K562 (cell line): ENCODE measurements around the gene RAB6B. TPM values are rescaled to one million over a fixed set of nuclear protein-coding genes. Genes with fewer than 3 reads are reported as not detected.

ENCODE experiments used
- EP300 ChIP-seq: IDR thresholded peaks from 2 replicates; pipeline ENCODE4 v1.6.1; 2012; ENCODE audit warnings: low read length, improper control_type of control experiment
- ETV6 ChIP-seq, 3 experiments: fragments of 150-350 bp in 1 of 3; sonication (generic) in 1 of 3; formaldehyde crosslinking in 1 of 3; IDR thresholded peaks; 2 replicates each; pipeline versions ENCODE4 v1.6.1 to v1.8.0; 2014 to 2022; ENCODE audit warnings: borderline replicate concordance in 2 of 3, low read depth in 2 of 3, antibody characterized with exemption in 1 of 3, low read length in 1 of 3, mild to moderate bottlenecking in 1 of 3, missing genetic modification reagents in 1 of 3
- FIP1L1 ChIP-seq: fragments of 200-400 bp; formaldehyde crosslinking; IDR thresholded peaks from 2 replicates; pipeline ENCODE4 v1.6.1; 2018; ENCODE audit warnings: mild to moderate bottlenecking, low read depth, low read length; ENCODE audit not compliant: poor library complexity, severe bottlenecking
- IRF2 ChIP-seq: sonication (generic); formaldehyde crosslinking; IDR thresholded peaks from 2 replicates; pipeline ENCODE4 v1.8.1; 2022; ENCODE audit warnings: mild to moderate bottlenecking, missing genetic modification reagents
- JUND ChIP-seq, 2 experiments: IDR thresholded peaks; 2 replicates in 1 of 2; 3 replicates in 1 of 2; pipeline ENCODE4 v1.6.1; 2011; ENCODE audit warnings: borderline replicate concordance in 2 of 2, low read depth in 2 of 2, low read length in 2 of 2, improper control_type of control experiment in 1 of 2, missing biosample characterization in 1 of 2, missing genetic modification characterization in 1 of 2, missing genetic modification reagents in 1 of 2
- MCM3 ChIP-seq: fragments of 450-650 bp; IDR thresholded peaks from 2 replicates; pipeline ENCODE4 v1.6.1; 2016
- MIER1 ChIP-seq: fragments of 450-650 bp; IDR thresholded peaks from 2 replicates; pipeline ENCODE4 v1.6.1; 2016; ENCODE audit warnings: antibody characterized with exemption, mild to moderate bottlenecking, low read depth
- SAFB ChIP-seq: fragments of 200-400 bp; formaldehyde crosslinking; IDR thresholded peaks from 2 replicates; pipeline ENCODE4 v1.6.1; 2017; ENCODE audit warnings: low read depth, low read length, borderline replicate concordance
- SMARCE1 ChIP-seq: fragments of 450-650 bp; IDR thresholded peaks from 2 replicates; pipeline ENCODE4 v1.7.1; 2016; ENCODE audit warnings: mild to moderate bottlenecking
- ZFX ChIP-seq: sonication (generic); formaldehyde crosslinking; IDR thresholded peaks from 2 replicates; pipeline ENCODE4 v1.8.0; 2022; ENCODE audit warnings: mild to moderate bottlenecking, missing genetic modification reagents, moderate library complexity
- ZNF311 ChIP-seq: fragments of 250-450 bp; sonication (Bioruptor Pico); IDR thresholded peaks from 2 replicates; pipeline ENCODE4 v1.4.0; 2020; ENCODE audit warnings: mild to moderate bottlenecking, moderate library complexity
- ZNF644 ChIP-seq: fragments of 200-800 bp; sonication (Bioruptor generic); IDR thresholded peaks from 2 replicates; pipeline ENCODE4 v1.6.1; 2016; ENCODE audit warnings: low read depth, missing genetic modification characterization, missing compliant biosample characterization
- polyA plus RNA-seq, 8 experiments: library from polyadenylated mRNA; depleted of rRNA in 4 of 8; stranded (reverse) in 5 of 8; unstranded in 3 of 8; fragments of >200 nt; fragmentation: Nextera tagmentation in 2 of 8; fragmentation: Illumina TruSeq in 1 of 8; extraction: Ambion mirVana in 2 of 8; extraction: Trizol in 1 of 8; gene quantifications; 2 replicates each; pipeline versions ENCODE4 v1.2.1 to v1.2.3, GENCODE V29; 2011 to 2014; ENCODE audit warnings: inconsistent platforms in 1 of 8, missing spikeins in 1 of 8
- total RNA-seq, 7 experiments: library from RNA; depleted of rRNA in 6 of 7; stranded (reverse); fragments of >200 nt in 6 of 7; fragmentation: Illumina TruSeq in 2 of 7; extraction: Trizol in 2 of 7; gene quantifications; 2 replicates each; pipeline versions ENCODE4 v1.2.1 to v1.2.3, GENCODE V29; 2011 to 2021; ENCODE audit warnings: low replicate concordance in 1 of 7
- TF ChIP-seq, protein P1 (sequence below): fragments of 450-650 bp; IDR thresholded peaks from 2 replicates; pipeline ENCODE4 v1.6.1; 2016; ENCODE audit warnings: mild to moderate bottlenecking, moderate library complexity

The RAB6B gene
- total and polyA plus RNA-seq, 9 of the 15 experiments (the other 6 are each of a cell fraction or from before 2014, with no cell fraction given), result 0.60 to 18.1 (median 1.5) TPM

DNA sequence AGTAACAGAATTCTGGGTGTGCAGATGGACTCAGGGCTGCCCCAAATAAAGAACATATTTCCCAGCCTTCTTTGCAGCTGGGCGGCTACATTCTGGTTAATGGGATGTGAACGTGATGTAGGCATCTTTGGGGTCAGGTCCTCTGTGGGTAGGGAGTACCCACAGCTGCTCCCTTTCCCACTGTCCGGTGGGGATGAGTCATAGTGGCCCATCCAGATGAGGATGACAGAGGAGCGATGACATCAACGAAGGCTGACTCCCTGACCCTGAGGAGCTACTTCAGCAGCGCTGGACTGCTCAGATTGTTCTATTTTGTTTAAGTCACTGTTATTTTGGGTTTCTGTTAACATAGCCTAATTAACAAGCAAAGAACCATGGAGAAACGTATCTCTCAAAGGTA lies 52.0 kb downstream of the RAB6B start (continued):
- TF ChIP-seq, protein P1, sequence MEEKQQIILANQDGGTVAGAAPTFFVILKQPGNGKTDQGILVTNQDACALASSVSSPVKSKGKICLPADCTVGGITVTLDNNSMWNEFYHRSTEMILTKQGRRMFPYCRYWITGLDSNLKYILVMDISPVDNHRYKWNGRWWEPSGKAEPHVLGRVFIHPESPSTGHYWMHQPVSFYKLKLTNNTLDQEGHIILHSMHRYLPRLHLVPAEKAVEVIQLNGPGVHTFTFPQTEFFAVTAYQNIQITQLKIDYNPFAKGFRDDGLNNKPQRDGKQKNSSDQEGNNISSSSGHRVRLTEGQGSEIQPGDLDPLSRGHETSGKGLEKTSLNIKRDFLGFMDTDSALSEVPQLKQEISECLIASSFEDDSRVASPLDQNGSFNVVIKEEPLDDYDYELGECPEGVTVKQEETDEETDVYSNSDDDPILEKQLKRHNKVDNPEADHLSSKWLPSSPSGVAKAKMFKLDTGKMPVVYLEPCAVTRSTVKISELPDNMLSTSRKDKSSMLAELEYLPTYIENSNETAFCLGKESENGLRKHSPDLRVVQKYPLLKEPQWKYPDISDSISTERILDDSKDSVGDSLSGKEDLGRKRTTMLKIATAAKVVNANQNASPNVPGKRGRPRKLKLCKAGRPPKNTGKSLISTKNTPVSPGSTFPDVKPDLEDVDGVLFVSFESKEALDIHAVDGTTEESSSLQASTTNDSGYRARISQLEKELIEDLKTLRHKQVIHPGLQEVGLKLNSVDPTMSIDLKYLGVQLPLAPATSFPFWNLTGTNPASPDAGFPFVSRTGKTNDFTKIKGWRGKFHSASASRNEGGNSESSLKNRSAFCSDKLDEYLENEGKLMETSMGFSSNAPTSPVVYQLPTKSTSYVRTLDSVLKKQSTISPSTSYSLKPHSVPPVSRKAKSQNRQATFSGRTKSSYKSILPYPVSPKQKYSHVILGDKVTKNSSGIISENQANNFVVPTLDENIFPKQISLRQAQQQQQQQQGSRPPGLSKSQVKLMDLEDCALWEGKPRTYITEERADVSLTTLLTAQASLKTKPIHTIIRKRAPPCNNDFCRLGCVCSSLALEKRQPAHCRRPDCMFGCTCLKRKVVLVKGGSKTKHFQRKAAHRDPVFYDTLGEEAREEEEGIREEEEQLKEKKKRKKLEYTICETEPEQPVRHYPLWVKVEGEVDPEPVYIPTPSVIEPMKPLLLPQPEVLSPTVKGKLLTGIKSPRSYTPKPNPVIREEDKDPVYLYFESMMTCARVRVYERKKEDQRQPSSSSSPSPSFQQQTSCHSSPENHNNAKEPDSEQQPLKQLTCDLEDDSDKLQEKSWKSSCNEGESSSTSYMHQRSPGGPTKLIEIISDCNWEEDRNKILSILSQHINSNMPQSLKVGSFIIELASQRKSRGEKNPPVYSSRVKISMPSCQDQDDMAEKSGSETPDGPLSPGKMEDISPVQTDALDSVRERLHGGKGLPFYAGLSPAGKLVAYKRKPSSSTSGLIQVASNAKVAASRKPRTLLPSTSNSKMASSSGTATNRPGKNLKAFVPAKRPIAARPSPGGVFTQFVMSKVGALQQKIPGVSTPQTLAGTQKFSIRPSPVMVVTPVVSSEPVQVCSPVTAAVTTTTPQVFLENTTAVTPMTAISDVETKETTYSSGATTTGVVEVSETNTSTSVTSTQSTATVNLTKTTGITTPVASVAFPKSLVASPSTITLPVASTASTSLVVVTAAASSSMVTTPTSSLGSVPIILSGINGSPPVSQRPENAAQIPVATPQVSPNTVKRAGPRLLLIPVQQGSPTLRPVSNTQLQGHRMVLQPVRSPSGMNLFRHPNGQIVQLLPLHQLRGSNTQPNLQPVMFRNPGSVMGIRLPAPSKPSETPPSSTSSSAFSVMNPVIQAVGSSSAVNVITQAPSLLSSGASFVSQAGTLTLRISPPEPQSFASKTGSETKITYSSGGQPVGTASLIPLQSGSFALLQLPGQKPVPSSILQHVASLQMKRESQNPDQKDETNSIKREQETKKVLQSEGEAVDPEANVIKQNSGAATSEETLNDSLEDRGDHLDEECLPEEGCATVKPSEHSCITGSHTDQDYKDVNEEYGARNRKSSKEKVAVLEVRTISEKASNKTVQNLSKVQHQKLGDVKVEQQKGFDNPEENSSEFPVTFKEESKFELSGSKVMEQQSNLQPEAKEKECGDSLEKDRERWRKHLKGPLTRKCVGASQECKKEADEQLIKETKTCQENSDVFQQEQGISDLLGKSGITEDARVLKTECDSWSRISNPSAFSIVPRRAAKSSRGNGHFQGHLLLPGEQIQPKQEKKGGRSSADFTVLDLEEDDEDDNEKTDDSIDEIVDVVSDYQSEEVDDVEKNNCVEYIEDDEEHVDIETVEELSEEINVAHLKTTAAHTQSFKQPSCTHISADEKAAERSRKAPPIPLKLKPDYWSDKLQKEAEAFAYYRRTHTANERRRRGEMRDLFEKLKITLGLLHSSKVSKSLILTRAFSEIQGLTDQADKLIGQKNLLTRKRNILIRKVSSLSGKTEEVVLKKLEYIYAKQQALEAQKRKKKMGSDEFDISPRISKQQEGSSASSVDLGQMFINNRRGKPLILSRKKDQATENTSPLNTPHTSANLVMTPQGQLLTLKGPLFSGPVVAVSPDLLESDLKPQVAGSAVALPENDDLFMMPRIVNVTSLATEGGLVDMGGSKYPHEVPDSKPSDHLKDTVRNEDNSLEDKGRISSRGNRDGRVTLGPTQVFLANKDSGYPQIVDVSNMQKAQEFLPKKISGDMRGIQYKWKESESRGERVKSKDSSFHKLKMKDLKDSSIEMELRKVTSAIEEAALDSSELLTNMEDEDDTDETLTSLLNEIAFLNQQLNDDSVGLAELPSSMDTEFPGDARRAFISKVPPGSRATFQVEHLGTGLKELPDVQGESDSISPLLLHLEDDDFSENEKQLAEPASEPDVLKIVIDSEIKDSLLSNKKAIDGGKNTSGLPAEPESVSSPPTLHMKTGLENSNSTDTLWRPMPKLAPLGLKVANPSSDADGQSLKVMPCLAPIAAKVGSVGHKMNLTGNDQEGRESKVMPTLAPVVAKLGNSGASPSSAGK, result no peak
- TF ChIP-seq MIER1 (no peak), FIP1L1 (no peak), ZFX (CRISPR knock-in tag) (no peak), ZNF644 (tag) (no peak), SMARCE1 (peak; percentile 64; the same call in 1 of the 2 replicates), JUND (IDR thresholded peaks at IDR 0.05; ENCODE audit: borderline replicate concordance, low read depth, low read length) (peak; percentile 94), JUND (tag; IDR thresholded peaks at IDR 0.05; ENCODE audit: borderline replicate concordance, low read depth, low read length) (peak; percentile 94), ETV6 (IDR thresholded peaks at IDR 0.05; ENCODE audit: borderline replicate concordance in 1 of 2, low read depth in 2 of 2, low read length in 1 of 2) (no peak), ETV6 (CRISPR knock-in tag; IDR thresholded peaks at IDR 0.05; ENCODE audit: borderline replicate concordance) (no peak), EP300 (0 out of 2 replicates have a peak, but pooled peaks have one; percentile 15), IRF2 (CRISPR knock-in tag) (no peak), MCM3 (no peak), ZNF311 (CRISPR knock-in tag) (no peak), SAFB (no peak)
